GM20431 (cell line): ENCODE measurements around the gene SUN1.
"Not testable (repeated sequence)": the region's sequence is repeated elsewhere in the genome, so short reads cannot be mapped to it uniquely, and the experiment has no call there.

ENCODE experiments used
- in situ Hi-C: fragments of 300-500 bp; cut with MseI, MboI; formaldehyde crosslinking; loops from one replicate; pipeline ENCODE4 v1.15.0; 2020; ENCODE audit warnings: low sequenced_read_pairs; ENCODE audit not compliant: unreplicated experiment

SUN1 gene

GRCh38 chr7:802500-803242 is 29.6 kb upstream of the SUN1 start:
- in situ Hi-C loops = no loop called here

- in situ Hi-C loops = no loop called here
Observed at GRCh38 chr7:803243-803635, 29.0 kb upstream of the SUN1 start.

GRCh38 chr7:803796-804195 is 28.5 kb upstream of the SUN1 start:
- in situ Hi-C loops = not testable (repeated sequence)

- in situ Hi-C loops = no loop called here
Observed at GRCh38 chr7:805261-805660, 27.0 kb upstream of the SUN1 start.

GRCh38 chr7:815284-816216 is 16.7 kb upstream of the SUN1 start:
- in situ Hi-C loops = no loop called here

GRCh38 chr7:816300-816750 is 16.0 kb upstream of the SUN1 start:
- in situ Hi-C loops = no loop called here

GRCh38 chr7:816751-817671 is 15.3 kb upstream of the SUN1 start:
- in situ Hi-C loops = no loop called here

GRCh38 chr7:818031-818699 is 14.1 kb upstream of the SUN1 start:
- in situ Hi-C loops = no loop called here

GRCh38 chr7:820341-820740 is 11.9 kb upstream of the SUN1 start:
- in situ Hi-C loops = no loop called here

- in situ Hi-C loops = no loop called here
Observed at GRCh38 chr7:821688-822087, 10.6 kb upstream of the SUN1 start.

GRCh38 chr7:822692-823276 is 9.5 kb upstream of the SUN1 start:
- in situ Hi-C loops = no loop called here

GRCh38 chr7:823649-824048 is 8.6 kb upstream of the SUN1 start:
- in situ Hi-C loops = no loop called here

- in situ Hi-C loops = no loop called here
Observed at GRCh38 chr7:824081-824480, 8.2 kb upstream of the SUN1 start.

- in situ Hi-C loops = no loop called here
Observed at GRCh38 chr7:824664-825063, 7.6 kb upstream of the SUN1 start.

GRCh38 chr7:825386-825785 is 6.9 kb upstream of the SUN1 start:
- in situ Hi-C loops = no loop called here

GRCh38 chr7:826230-826917 is 5.9 kb upstream of the SUN1 start:
- in situ Hi-C loops = no loop called here

- in situ Hi-C loops = no loop called here
Observed at GRCh38 chr7:828793-829561, 3.3 kb upstream of the SUN1 start.

- in situ Hi-C loops = no loop called here
Observed at GRCh38 chr7:830069-830468, 2.2 kb upstream of the SUN1 start.
